Stimulated activated naive CD4-positive, alpha-beta T cell (primary cell): ENCODE measurements around the gene ABL1.
"Not testable (repeated sequence)": the region's sequence is repeated elsewhere in the genome, so short reads cannot be mapped to it uniquely, and the experiment has no call there.

ENCODE experiments used
- DNase-seq, 6 experiments: peaks; one replicate each; lab custom pipeline; 2025; lab: John Stamatoyannopoulos, UW

ABL1 gene

DNA sequence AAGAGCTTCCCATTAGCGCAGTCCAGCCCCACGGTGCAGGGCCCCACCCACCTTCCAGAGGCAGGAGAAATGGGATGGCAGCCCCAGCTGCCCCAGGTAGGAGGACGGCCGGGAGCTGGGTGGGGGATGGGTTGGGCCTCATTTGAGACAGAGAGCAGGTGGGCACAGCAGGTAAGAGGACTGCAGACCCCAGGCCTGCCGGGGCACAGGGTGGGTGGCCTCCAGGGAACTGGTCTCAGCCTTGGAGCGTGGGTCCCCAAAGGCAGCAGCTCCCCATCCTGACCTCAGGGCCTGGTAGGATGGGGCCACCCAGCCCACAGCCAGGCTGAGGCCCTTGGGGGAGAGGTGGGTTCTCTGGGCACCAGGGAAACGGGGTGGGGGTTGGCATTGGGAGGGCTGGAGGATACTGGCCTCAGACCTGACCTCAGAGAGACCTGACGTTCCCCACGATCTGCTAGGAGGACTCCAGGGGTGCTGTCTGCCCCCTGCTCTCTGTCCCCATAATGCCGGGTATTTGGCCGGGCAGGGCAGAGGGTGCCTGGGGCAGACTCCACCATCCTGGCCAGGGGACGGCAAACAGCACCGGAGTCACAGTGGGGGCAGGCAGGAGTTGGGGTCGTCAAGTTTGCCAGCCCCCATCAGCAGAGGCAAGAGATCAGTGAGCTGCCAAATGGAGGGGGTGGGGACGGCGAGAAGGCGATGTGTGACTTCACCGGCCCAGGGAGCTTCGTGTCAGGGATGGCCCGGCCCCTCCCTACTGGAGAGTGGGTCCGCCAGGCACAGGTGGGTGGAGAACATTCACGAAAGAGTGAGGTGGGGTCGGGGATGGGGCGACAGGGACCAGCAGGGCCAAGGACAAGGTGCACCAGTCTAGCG is 68.4 kb downstream of the ABL1 start:
- no peak for DNase-seq

DNA sequence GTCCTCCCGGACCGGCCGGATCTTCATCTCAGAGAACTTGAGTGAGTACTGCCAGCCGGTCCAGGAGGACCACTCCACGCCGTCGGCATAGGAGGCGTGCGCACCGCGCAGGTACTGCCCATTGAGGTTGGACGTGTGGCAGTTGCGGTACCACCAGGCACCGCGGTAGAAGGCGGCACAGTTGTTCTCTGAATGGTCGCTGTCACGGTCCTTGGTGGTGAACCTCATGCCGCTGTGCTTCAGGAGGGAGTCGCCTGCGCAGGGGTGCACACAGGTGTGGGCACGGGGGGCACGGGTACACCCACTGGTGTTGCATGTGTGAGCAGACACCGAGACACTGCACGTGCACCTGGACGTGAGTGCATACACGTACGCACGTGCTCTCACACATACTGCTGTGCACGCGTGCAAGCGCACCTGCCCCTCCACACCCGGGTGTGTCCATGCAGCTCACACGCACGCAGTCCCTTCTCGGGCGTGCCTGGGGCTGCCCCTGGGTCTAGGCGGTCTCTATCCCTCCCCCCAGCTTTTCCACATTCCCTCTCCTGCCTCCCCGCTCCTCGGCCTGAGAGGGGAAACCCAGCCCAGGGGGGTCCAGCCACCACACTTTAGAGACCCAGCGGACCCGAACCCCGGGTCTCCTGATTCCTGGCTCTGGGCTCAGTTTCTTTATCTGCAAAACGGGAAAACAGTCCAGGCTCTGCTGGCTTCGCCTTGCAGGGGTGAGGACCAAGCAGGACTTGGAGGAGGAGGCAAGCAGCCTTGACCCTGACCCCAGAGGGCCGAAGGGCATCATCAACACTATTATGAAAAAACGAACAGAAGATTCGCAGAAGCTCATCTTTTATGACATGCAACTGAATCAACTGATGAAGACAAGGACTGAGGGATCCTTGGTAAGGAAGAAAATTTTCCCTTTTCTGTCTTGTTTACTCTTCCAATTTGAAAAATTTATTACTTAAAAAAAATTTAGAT is 69.3 kb downstream of the ABL1 start:
- no peak for DNase-seq

DNA sequence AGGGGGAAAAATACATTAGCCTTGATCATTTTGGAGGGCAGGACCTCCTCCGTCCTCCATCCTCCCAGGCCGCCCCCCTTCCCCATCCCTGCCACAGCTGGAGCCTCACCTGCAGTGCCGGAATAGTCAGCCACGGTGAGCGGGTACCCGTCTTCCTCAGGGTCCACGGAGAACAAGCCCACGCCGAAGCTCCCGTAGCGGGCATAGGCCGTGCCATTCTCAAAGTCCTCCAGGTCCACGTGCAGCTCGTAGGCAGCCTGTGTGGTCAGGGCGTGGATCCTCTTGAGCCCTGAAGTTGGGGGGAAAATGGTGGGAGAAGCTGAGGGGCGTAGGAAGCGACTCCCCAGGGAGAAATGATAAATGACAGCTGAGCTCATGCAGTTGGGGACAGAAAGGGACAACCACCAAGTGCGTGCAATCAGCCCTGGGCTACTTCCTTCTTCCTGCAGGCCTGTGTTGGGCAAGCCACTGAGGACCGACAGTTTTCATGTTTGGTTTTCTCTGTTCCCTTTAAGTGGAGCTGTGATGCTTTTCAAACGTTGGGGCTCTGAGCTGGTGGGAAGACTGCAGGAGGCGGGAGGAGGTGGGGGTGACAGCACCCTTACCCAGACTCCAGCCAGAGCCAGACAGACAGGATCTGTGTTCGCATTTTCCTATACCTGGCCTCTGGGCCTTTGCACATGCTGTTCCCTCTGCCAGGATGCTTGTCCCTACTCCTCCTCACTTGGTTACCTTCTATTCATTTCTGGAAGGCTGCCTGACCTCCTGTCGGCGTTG is 70.3 kb downstream of the ABL1 start:
- no peak for DNase-seq

DNA sequence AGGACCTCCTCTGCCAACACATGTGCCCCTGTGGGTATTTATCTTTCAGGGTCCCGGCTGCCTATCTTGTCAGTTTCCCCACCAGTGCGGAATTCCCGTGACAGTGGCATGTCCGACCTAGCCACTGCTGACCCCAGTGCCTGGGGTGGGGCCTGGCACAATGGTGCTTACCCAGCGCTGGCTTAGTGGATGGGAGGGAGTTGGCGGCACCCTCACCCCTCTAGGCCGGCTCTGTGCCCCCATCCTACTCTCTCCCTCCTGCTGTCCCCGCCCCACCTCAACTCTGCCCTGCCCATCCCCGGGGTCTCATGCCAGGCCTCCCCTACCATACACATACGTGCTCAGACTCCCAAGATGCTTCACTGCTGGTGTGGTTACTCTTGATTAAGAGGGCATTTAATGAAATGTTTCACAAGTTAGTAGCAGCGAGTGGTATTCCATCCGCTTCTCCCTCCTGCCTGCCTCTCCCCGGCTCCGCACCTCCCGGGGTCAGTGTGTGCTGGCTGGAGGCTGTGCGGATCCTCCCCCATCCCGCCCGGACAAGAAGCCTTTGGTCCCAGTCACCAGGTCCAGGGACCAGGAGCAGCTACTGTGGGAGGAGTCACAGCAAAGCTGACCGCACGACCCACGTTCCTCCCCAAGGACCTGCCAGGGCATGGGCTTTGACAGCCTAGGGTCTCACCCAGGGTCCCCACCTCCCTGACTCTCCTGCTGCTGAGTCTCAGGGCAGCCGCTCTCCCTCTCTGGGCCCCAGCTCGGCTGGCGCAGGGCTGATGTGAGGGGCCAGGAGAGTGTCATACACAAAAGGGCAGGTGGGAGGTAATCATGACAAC is 71.1 kb downstream of the ABL1 start:
- no peak for DNase-seq

DNA sequence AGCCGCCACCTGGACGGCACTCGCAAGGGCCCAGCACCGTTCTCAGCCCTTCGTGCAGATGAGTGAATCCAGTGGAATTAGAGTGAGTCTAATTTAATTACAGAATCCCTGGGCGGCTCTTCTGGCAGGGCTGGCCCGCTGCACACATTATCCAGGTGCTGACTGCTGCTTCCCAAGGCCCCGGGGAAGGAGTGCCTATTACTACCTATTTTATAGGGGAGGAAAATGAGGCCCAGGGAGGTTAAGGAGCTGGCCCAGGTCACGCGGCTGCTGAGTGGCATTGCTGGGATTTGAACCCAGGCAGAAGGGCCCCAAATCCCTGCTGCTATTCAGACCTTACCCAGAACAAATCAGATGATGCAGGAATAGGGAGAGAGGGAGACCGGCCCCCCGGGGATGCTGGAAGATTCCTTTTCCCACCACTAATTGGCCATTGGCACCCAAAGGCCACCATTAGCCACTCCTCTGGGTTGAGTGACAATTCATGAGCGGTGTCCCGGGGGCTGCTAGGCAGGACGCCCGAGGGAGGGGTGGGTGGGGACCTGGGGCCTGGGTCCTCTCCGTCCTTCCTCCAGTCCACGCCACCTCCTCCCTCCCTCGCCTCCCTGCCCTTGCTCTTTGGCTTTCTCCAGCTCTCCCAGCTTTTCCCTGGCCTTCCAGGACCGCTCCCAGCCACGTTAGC is 71.8 kb downstream of the ABL1 start:
- no peak for DNase-seq

DNA sequence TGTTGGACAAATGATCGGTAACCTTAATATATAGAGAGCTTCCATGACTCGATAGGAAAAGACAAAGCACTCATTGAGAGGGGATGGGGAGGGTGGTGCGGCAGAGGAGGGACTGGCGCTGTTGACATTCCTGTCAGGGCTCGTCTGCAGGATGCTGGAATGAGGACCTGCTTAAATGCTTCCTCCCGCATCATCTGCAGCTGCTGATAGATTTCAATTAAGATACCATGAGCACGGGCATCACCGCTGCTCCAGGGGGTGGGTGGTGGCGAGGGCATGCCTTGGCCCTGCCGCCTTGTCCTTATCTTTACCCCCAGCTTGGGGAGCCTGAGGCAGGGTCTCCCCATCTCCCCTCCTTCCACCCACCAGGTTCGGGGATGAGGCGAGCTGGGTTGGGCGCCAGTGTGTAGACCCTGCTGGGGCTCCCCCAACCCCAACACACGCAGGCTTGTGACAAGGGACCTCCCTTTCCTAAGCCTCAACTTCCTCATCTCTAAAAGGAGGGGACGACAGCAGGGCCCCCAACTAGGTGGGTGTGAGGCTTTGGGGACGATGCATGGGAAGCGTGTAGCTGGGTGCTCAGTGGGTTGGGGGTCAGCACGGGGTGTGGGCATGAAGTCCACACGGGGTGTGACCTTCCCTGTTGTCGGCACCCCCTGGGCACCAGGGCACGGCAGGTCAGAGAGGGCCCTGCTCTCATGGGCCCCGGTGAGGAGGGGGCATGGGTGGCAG is 73.3 kb downstream of the ABL1 start:
- no peak for DNase-seq

DNA sequence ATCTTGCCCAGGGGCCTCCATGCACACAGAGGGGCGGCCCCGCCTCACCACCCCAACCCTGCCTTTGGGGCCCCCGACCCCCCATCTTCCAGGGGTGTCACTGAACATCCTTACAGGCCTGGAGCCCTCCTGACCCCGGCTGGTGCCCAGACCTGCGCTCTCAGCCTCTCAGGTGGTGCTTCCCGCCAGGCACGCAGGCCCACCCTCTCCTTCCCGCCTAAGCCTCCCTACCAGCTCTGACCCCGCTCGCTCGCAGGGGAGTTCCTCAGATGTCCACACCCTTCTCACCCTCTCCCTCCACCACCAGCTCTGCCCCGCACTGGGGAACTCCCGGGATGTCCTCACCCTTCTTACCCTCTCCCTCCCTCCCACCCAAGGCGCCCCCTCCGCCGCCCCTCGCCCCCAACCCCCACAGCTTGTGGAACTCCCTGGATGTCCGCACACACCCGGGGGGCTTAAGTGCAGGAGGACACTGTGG is 73.9 kb downstream of the ABL1 start:
- no peak for DNase-seq

DNA sequence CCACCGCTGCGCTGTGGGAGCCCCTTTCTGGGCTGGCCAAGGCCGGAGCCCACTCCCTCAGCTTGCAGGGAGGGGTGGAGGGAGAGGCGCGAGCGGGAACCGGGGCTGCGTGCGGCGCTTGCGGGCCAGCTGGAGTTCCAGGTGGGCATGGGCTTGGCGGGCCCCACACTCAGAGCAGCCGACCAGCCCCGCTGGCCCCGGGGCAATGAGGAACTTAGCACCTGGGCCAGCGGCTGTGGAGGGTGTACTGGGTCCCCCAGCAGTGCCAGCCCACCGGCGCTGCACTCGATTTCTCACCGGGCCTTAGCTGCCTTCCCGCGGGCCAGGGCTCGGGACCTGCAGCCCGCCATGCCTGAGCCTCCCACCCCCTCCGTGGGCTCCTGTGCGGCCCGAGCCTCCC is 75.0 kb downstream of the ABL1 start:
- DNase-seq: not testable (repeated sequence)

DNA sequence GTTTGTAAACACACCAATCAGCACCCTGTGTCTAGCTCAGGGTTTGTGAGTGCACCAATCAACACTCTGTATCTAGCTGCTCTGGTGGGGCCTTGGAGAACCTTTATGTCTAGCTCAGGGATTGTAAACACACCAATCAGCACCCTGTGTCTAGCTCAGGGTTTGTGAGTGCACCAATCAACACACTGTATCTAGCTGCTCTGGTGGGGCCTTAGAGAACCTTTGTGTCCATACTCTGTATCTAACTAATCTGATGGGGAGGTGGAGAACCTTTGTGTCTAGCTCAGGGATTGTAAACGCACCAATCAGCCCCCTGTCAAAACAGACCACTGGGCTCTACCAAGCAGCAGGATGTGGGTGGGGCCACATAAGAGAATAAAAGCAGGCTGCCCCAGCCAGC is 75.6 kb downstream of the ABL1 start:
- DNase-seq: not testable (repeated sequence)

DNA sequence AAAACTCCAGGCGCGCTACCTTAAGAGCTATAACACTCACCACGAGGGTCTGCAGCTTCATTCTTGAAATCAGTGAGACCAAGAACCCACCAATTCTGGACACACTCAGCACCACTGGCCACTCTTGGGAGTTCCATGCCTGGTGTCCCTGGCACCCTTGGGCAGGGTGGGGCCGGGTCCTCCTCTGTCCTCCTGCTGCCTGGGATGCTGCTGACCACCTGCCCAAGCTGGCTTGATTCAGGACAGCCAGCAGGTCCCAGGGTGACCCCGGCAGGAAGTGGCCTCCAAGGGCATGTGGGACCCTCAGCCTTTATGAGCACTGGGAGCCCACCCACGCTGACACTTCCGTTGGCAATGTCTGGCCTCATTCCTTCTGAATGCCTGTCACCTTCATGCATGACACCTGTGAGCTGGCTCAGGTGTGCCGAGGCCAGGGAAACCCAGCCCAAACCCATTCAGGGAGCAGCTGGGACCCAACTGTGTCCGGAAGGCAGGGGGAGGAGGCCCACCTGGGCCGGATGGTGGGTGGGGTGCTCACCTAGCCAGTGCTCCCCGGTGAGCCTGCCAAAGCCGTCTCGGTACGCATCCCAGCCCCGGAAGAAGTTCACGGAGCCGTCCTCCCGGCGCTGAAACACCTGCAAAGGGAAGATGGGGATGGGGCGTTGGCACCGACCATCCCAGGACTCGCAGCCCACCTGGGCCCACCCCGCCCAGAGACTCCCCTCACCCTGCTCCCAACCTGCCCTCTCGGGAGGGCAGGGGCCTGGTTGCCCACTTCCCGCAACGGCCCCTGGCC is 76.4 kb downstream of the ABL1 start:
- DNase-seq: no peak

DNA sequence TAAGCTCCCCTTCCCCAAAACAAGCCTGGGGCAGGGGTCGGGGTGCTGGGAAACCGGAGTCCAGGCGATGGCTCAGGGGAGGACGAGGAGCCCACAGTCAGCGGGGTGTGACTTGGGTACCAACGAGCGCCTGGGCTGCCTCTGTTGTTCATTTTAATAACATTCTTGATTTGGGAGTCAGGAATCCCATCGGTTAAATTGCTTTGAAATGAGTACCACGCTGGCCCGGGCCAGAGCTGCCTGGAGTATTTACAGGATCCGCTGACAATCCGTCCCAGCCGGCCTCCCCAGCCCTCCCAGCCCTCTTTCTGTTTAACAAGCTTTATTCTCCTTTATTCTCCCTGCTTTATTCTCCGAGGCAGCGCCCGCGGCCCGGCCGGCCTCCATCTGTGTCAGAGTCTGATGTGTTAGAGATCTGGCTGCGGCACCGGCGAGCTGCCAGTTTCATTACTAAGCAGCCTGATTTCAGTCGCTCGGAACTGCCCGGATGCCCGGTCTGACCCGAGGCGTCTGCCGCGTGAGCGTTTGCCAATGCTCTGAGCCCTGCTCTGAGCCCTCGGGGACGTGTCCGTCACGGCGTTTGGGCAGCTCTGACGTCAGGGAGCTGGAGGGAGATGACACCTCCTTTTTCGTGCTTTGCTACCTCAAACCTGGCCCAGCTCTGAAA is 78.0 kb downstream of the ABL1 start:
- DNase-seq: no peak

DNA sequence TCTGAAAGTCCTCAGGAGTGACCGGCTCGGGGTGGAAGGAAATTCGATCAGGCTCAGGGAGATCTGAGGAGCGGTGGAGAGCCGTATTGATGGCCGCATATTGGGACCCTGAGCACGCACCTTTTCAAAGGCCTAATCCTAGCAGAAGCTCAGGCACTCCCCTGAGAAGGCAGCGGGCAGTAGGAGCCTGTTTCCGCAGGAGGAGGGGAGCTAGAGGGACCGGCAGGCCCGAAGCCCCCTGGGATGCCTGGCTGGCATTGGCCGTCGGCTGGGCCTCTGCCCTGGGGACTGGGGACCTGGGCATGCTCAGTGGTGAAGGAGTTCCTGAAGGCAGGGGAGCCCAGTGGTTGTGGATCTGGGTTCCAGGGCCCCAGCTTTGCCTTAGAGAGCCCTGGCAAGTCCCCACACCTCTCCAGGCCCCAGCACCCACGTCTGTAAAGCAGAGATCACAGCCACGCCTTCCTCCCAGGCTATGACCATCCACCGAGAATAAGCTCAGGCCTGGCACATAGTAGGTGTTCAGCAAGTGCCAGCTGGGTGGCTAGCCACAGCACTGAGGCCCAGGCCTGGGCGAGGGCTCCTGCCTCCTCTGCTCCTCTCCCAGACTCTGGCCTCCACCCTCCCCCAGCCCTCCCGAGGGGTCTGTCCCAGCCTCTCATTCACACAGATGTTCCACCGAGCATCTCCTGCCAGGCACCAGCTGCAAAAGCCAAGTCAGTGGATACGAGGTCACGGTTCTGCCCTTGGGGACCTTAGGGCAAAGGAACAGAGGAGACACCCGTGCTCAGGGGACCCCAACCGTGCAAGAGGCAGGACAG is 78.8 kb downstream of the ABL1 start:
- DNase-seq: no peak

DNA sequence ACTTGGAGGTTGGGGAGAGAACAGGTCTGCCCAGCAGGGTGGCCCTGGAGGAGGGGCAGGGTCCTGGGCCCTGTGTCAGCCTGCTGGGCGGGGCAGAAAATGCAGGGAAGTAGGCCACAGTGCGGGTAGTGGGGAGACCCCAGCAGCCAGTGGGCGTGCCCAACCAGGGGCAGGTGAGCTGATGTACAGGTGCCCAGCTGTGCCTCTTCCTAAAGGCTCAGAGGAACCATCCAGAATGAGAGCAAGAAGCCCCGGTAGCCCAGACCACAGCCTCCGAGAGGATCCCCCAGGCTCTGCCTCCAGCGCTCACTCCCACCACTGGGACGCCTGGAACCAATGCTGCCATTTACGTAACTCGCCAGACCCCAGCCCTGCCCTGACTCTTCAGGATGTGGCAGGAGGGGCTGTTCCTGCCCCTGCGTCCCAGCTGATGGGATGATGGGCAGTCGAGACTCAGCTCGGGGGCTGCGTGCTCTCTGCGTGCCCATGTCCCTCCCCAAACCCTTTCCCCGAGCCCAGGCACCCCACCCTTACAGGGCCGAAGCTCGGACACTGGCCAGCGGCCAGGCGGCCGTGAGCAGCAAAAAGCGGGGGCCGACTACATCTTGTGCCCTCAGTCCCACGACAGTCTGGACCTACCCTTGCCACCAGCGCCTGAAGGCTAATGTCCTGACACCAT is 79.5 kb downstream of the ABL1 start:
- no peak for DNase-seq

DNA sequence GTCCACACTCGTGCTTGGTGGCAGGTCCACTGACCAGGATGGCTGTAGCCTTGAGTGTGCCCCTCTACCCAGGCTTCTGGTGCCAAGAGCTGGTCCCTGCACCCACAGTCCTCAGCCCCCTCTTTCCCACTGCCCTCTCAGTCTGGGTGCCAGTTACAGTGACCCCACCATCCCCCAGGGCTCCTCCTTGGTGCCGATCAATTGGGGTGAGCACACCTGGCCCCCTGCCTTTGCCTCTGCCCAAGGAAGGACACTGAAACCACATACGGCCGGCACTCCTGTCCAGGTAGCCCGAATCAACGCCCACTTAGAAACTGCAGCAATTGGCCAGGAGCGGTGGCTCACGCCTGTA is 80.0 kb downstream of the ABL1 start:
- DNase-seq: no peak

DNA sequence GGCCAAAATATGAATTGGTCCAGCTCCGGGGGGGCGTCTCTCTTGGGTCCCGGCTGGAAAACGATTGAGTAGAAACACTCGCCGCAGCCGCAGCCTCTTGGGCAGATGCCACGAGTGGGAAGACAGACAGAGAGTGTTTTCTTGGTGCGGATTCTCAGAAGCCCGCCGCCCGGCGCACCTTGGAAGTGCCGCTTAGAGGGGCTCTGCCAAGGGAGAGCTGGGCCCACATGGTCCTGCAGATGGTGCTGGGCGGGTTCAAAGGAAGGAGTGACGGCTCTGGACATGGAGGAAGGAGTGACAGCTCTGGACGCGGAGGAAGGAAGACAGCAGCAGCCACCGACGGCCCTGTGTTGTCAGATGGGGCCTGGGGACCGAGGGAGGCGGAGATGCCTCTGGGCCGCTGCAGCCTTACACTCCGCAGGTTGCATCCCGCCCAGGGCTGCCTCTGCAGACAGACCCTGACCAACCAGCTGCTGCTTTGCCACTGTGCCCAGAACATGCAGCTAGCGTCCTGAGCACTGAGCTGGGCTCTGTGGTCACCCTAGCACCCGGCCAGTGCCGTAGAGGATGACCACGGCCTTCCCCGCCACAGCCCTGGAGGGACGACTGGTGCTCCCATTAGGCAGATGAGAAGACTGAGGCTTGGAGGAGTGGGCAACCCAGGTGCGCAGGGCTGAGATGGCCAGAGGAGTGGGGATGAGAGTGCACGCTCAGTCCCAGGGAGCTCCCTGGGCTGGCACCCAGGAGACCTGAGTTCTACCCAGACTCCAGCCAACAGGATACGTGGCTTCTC is 82.3 kb downstream of the ABL1 start:
- DNase-seq: no peak
